D721Med (cell line): Measurements from ENCODE around the gene GGNBP2.

Experiments used
- DNase-seq: peaks from one replicate; pipeline ENCODE4 v3.0.0; 2011; ENCODE audit warnings: low spot score; ENCODE audit not compliant: insufficient read length
- FAIRE-seq: peaks from 2 replicates; lab custom pipeline; 2011; peaks lifted over from hg19 to GRCh38; lab: Jason Lieb, UNC
- TF ChIP-seq, protein P1 (sequence below): IDR thresholded peaks from 2 replicates; pipeline ENCODE4 v1.5.1; 2012; ENCODE audit warnings: mild to moderate bottlenecking, control low read depth; ENCODE audit not compliant: insufficient read depth; ENCODE audit errors: missing control alignments

Gene GGNBP2

DNA sequence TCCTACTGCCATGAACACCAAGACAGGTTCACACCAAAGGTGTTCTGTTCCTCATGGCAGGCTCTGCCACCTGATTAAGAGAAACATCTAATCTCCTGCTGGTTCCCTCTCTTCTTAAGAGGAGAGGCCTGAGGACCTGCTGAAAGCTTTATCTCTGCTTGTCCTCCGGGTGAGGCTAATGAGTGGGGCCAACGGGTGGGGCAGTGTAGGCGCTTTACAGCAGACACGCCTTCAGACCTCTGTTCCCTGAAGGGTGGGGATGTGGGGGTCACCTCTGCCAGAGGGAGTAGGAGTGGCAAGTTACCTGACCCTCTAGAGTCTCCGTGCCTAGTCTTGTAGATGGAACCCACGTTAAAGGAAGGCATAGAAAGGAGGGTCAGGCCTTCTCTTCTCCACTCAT, 52.5 kb downstream of the GGNBP2 start:
- DNase-seq (no peak), FAIRE-seq (no peak)
- TF ChIP-seq, protein P1, sequence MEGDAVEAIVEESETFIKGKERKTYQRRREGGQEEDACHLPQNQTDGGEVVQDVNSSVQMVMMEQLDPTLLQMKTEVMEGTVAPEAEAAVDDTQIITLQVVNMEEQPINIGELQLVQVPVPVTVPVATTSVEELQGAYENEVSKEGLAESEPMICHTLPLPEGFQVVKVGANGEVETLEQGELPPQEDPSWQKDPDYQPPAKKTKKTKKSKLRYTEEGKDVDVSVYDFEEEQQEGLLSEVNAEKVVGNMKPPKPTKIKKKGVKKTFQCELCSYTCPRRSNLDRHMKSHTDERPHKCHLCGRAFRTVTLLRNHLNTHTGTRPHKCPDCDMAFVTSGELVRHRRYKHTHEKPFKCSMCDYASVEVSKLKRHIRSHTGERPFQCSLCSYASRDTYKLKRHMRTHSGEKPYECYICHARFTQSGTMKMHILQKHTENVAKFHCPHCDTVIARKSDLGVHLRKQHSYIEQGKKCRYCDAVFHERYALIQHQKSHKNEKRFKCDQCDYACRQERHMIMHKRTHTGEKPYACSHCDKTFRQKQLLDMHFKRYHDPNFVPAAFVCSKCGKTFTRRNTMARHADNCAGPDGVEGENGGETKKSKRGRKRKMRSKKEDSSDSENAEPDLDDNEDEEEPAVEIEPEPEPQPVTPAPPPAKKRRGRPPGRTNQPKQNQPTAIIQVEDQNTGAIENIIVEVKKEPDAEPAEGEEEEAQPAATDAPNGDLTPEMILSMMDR, result no peak

DNA sequence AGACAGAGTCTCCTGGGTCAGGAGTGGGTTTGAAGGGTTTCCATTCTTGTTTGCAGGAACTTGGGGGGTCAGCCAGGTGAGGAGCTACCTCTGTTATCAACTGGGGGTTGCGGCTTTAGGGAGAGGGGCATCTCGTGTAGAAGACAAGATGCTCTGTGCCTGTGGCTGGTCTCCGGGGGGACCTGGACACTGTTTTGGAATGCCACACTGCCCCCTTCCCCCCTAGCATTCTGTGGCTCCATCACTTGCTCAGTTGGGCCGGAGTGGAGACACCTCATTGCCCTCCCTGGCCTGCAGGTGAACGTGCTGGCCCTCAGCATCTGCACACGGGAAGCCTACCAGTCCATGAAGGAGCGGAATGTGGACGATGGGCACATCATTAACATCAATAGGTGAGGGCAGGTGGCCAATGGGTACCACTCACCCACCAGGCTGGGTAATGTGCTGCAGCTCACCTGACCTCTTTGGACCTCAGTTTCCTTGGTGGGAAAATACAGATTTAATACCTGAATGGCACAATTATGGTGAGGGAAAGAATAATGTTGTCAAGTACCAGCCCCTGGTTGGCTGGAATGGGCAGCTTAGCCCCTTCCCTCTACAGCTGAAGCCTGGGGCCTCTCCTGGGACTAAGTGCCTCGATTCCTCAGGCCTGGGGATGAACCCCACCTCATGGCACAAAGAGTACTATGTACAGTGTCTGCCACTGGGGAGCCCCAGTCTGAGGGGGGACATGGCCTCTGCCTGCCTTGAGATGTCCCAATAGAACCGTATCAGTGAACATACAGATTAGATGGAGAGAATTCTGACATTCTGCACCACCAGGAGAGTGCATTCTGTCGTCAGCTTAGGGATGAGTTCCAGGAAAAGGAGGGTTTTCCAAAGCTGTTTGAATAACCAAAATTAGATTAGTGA, 53.4 kb downstream of the GGNBP2 start:
- DNase-seq (no peak), FAIRE-seq (no peak)
- TF ChIP-seq, protein P1, result no peak

DNA sequence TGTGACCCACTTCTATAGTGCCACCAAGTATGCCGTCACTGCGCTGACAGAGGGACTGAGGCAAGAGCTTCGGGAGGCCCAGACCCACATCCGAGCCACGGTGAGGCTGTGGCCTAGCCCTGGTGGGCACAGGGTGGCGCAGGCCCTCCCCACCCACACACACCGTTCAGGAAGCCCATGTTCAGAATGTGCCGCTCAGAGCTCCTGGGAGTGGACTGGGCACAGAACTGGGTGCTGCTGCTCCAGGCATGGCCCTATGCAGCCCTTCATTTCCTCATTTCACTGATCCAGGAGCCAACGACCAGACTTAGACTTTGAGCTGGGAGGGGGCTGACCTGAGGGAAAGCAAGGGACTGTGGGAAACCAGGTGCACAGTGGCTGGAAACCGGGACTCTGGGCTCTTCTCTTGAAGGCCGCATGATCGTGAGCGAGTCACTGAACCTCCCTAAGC, 54.3 kb downstream of the GGNBP2 start:
- DNase-seq (no peak), FAIRE-seq (no peak)
- TF ChIP-seq, protein P1, result no peak

DNA sequence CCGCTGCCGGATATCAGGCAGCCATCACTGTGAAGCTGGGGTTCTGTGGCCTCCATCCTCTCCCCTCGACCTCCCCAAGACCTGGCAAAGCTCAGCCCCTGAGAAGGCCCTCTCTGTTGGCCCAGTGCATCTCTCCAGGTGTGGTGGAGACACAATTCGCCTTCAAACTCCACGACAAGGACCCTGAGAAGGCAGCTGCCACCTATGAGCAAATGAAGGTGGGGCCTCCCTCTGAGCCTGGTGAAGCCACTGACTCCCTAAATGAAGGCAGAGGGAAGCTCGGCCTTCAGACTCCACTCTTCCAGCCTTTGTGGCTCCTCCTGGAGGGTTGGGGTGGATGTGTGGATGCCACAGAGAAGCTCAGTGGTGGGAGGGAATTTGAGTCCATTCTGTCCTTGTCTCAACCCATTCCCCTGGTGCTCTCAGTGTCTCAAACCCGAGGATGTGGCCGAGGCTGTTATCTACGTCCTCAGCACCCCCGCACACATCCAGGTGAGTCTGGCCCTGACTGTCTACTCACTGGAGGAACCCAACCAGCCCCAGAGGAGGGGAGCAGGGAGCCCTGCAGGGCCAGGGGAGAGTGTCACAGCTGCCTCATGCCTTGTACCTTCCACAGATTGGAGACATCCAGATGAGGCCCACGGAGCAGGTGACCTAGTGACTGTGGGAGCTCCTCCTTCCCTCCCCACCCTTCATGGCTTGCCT, 55.0 kb downstream of the GGNBP2 start:
- DNase-seq (no peak), FAIRE-seq (no peak)
- TF ChIP-seq, protein P1, result no peak

DNA sequence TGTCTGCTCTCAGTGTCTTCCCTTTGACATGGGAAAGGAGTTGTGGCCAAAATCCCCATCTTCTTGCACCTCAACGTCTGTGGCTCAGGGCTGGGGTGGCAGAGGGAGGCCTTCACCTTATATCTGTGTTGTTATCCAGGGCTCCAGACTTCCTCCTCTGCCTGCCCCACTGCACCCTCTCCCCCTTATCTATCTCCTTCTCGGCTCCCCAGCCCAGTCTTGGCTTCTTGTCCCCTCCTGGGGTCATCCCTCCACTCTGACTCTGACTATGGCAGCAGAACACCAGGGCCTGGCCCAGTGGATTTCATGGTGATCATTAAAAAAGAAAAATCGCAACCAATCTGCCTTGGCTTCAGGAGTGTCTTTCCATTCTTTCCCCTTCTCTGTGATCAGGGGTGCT, 55.7 kb downstream of the GGNBP2 start:
- DNase-seq (no peak), FAIRE-seq (no peak)
- TF ChIP-seq, protein P1, result no peak

DNA sequence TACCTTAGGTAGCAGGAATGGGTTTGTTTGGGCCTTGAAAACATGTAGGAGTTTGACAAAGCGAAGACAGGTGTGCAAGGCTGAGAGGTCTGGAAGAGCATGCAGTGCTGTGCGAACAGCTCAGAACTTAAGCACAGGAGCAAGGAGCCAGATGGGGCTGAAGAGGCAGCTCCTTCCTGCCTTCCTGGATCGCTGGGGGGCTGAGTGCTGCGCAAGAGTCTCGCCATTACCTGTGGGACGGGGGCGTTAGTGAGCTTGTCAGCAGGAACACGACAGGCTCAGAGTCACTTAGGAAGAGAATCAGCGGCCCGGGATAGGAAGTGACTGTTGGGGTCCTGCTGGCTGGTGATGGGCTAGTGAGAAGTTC, 56.2 kb downstream of the GGNBP2 start:
- FAIRE-seq (no peak), DNase-seq (no peak)
- TF ChIP-seq, protein P1, result no peak
